HEK293 (cell line): Measurements from ENCODE around the gene DEFB110.

Experiments
- CTCF ChIA-PET: fragments of 350-600 bp; formaldehyde crosslinking; extraction: SDS; loops from one replicate; lab custom pipeline; 2021; ENCODE audit warnings: antibody characterized with exemption; lab: Yijun Ruan, JAX
- POLR2A ChIA-PET: fragments of 300-600 bp; formaldehyde crosslinking; extraction: SDS; loops from one replicate; lab custom pipeline; 2020; ENCODE audit warnings: antibody characterized with exemption, inconsistent platforms; lab: Yijun Ruan, JAX
- H3K27ac ChIP-seq: fragments of 200-500 bp; sonication (Bioruptor generic); 2 replicates; pipeline ENCODE4 v1.5.1; 2014; ENCODE audit warnings: low read depth, low read length, control low read depth, inconsistent platforms; ENCODE audit errors: extremely low read depth
- H3K36me3 ChIP-seq, 2 experiments: fragments of 200-500 bp in 1 of 2; sonication (Bioruptor generic) in 1 of 2; 1 replicate in 1 of 2; 2 replicates in 1 of 2; pipeline ENCODE4 v1.5.1; 2014 to 2017; ENCODE audit warnings: inconsistent platforms in 2 of 2, low read length in 2 of 2; ENCODE audit not compliant: control insufficient read depth in 2 of 2, insufficient read depth in 1 of 2
- H3K4me1 ChIP-seq: fragments of 200-500 bp; sonication (Bioruptor generic); 2 replicates; pipeline ENCODE4 v1.5.1; 2014; ENCODE audit warnings: mild to moderate bottlenecking, low read length, inconsistent platforms; ENCODE audit not compliant: control insufficient read depth, insufficient read depth
- H3K4me3 ChIP-seq: 2 replicates; pipeline ENCODE4 v1.5.1; 2011; ENCODE audit warnings: low read depth, mild to moderate bottlenecking, control low read depth, low read length, moderate library complexity
- H3K9me3 ChIP-seq: fragments of 200-500 bp; sonication (Bioruptor generic); 2 replicates; pipeline ENCODE4 v1.5.1; 2014; ENCODE audit warnings: low read depth, low read length, inconsistent platforms; ENCODE audit not compliant: control insufficient read depth, insufficient read depth
- HOXA7 ChIP-seq: sonication (generic); formaldehyde crosslinking; IDR thresholded peaks from 2 replicates; pipeline ENCODE4 v1.8.1; 2022; ENCODE audit warnings: missing genetic modification reagents, borderline replicate concordance
- KLF1 ChIP-seq: fragments of 450-650 bp; formaldehyde crosslinking; IDR thresholded peaks from 2 replicates; pipeline ENCODE4 v1.5.1; 2016; ENCODE audit warnings: missing biosample characterization, missing genetic modification characterization
- OSR2 ChIP-seq: fragments of 450-650 bp; formaldehyde crosslinking; IDR thresholded peaks from 2 replicates; pipeline ENCODE4 v1.5.1; 2016; ENCODE audit warnings: missing biosample characterization, missing genetic modification characterization
- SP2 ChIP-seq: fragments of 450-650 bp; formaldehyde crosslinking; IDR thresholded peaks from 2 replicates; pipeline ENCODE4 v1.5.1; 2016; ENCODE audit warnings: missing biosample characterization, missing genetic modification characterization
- TCF7L2 ChIP-seq: IDR thresholded peaks from 2 replicates; pipeline ENCODE4 v1.6.1; 2011; ENCODE audit warnings: low read depth, mild to moderate bottlenecking, inconsistent platforms, low read length, moderate library complexity, borderline replicate concordance
- TRIM28 ChIP-seq: IDR thresholded peaks from 2 replicates; pipeline ENCODE4 v1.6.1; 2011; ENCODE audit warnings: low read length, control low read depth, borderline replicate concordance
- YY2 ChIP-seq: fragments of 450-650 bp; formaldehyde crosslinking; IDR thresholded peaks from 2 replicates; pipeline ENCODE4 v1.5.1; 2016; ENCODE audit warnings: missing biosample characterization, missing genetic modification characterization
- ZBTB48 ChIP-seq: fragments of 450-650 bp; formaldehyde crosslinking; IDR thresholded peaks from 2 replicates; pipeline ENCODE4 v1.5.1; 2016; ENCODE audit warnings: missing biosample characterization, missing genetic modification characterization
- ZFP69B ChIP-seq: fragments of 450-650 bp; formaldehyde crosslinking; IDR thresholded peaks from 2 replicates; pipeline ENCODE4 v1.5.1; 2016; ENCODE audit warnings: missing biosample characterization, missing genetic modification characterization
- ZNF10 ChIP-seq: fragments of 450-650 bp; formaldehyde crosslinking; IDR thresholded peaks from 2 replicates; pipeline ENCODE4 v1.5.1; 2017; ENCODE audit warnings: missing biosample characterization, missing genetic modification characterization
- ZNF202 ChIP-seq: fragments of 450-650 bp; formaldehyde crosslinking; IDR thresholded peaks from 2 replicates; pipeline ENCODE4 v1.5.1; 2016; ENCODE audit warnings: missing biosample characterization, missing genetic modification characterization, borderline replicate concordance
- ZNF211 ChIP-seq: fragments of 450-650 bp; formaldehyde crosslinking; IDR thresholded peaks from 2 replicates; pipeline ENCODE4 v1.5.1; 2016; ENCODE audit warnings: low read depth, missing biosample characterization, missing genetic modification characterization
- ZNF214 ChIP-seq: fragments of 450-650 bp; formaldehyde crosslinking; IDR thresholded peaks from 2 replicates; pipeline ENCODE4 v1.5.1; 2017; ENCODE audit warnings: missing biosample characterization, mild to moderate bottlenecking, missing genetic modification characterization, borderline replicate concordance
- ZNF223 ChIP-seq: fragments of 450-650 bp; formaldehyde crosslinking; IDR thresholded peaks from 2 replicates; pipeline ENCODE4 v1.5.1; 2016; ENCODE audit warnings: missing biosample characterization, missing genetic modification characterization
- ZNF335 ChIP-seq: fragments of 450-650 bp; formaldehyde crosslinking; conservative IDR thresholded peaks from 2 replicates; pipeline ENCODE4 v1.5.1; 2016; ENCODE audit warnings: missing biosample characterization, missing genetic modification characterization
- ZNF37A ChIP-seq: fragments of 450-650 bp; IDR thresholded peaks from 2 replicates; pipeline ENCODE4 v1.5.1; 2018; ENCODE audit warnings: missing biosample characterization, missing genetic modification characterization
- ZNF423 ChIP-seq: fragments of 450-650 bp; formaldehyde crosslinking; IDR thresholded peaks from 2 replicates; pipeline ENCODE4 v1.5.1; 2016; ENCODE audit warnings: missing biosample characterization, missing genetic modification characterization
- ZNF426 ChIP-seq: fragments of 450-650 bp; formaldehyde crosslinking; IDR thresholded peaks from 2 replicates; pipeline ENCODE4 v1.5.1; 2017; ENCODE audit warnings: missing biosample characterization, missing genetic modification characterization, mild to moderate bottlenecking, inconsistent platforms, moderate library complexity
- ZNF510 ChIP-seq: fragments of 450-650 bp; formaldehyde crosslinking; IDR thresholded peaks from 2 replicates; pipeline ENCODE4 v1.5.1; 2018; ENCODE audit warnings: mild to moderate bottlenecking, missing genetic modification characterization, missing biosample characterization; ENCODE audit not compliant: insufficient replicate concordance
- ZNF596 ChIP-seq: fragments of 450-650 bp; IDR thresholded peaks from 2 replicates; pipeline ENCODE4 v1.5.0; 2018; ENCODE audit warnings: missing biosample characterization, mild to moderate bottlenecking, missing genetic modification characterization, moderate library complexity
- ZNF701 ChIP-seq: fragments of 450-650 bp; formaldehyde crosslinking; IDR thresholded peaks from 2 replicates; pipeline ENCODE4 v1.5.1; 2016; ENCODE audit warnings: missing biosample characterization, missing genetic modification characterization
- ZNF785 ChIP-seq: fragments of 450-650 bp; formaldehyde crosslinking; IDR thresholded peaks from 2 replicates; pipeline ENCODE4 v1.5.1; 2016; ENCODE audit warnings: missing biosample characterization, missing genetic modification characterization
- ZSCAN30 ChIP-seq: fragments of 450-650 bp; IDR thresholded peaks from 2 replicates; pipeline ENCODE4 v1.5.1; 2018; ENCODE audit warnings: missing biosample characterization, mild to moderate bottlenecking, missing genetic modification characterization, moderate library complexity
- TF ChIP-seq, protein P1 (sequence below): fragments of 450-650 bp; formaldehyde crosslinking; IDR thresholded peaks from 2 replicates; pipeline ENCODE4 v1.5.1; 2016; ENCODE audit warnings: missing biosample characterization, missing genetic modification characterization
- TF ChIP-seq, protein P2 (sequence below): fragments of 450-650 bp; formaldehyde crosslinking; IDR thresholded peaks from 2 replicates; pipeline ENCODE4 v1.5.1; 2016; ENCODE audit warnings: missing biosample characterization, missing genetic modification characterization
- TF ChIP-seq, protein P3 (sequence below): fragments of 450-650 bp; formaldehyde crosslinking; IDR thresholded peaks from 2 replicates; pipeline ENCODE4 v1.5.1; 2017; ENCODE audit warnings: missing biosample characterization, missing genetic modification characterization
- TF ChIP-seq, protein P4 (sequence below): fragments of 450-650 bp; formaldehyde crosslinking; IDR thresholded peaks from 2 replicates; pipeline ENCODE4 v1.5.1; 2016; ENCODE audit warnings: missing biosample characterization, missing genetic modification characterization, low read depth

Gene DEFB110

DNA sequence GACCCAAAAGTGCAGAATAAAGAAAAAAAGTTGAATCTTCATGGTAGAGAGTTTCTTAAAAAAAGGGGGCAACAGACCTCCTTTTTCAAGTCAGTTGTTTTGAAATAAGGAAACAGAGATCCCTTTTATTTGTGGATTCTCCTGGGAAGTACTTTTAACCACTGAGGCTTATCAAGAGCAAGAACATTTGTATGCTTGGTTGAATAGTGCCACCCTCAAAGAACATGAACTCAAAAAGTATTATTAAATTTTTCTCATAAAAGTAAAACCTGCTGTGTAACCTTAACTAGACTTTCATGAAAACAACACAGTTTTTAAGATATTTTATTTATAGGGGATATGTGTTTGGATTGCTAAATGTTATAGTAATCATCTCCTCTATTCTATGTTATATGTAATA lies at the start of gene DEFB110:
TSS of gene DEFB110 (minus strand) at position 101 of the 400 bp plus-strand sequence. CDS start at position 42, 59 bp downstream.
- Histone ChIP-seq H3K4me3 (no peak within 1 kb of the TSS), H3K4me1 (no peaks in the 10 kb centered on the region), H3K9me3 (no peaks in the 10 kb centered on the region), H3K36me3 (no peaks in the 10 kb centered on the region), H3K27ac (no peak within 1 kb of the TSS)
- TF ChIP-seq ZNF10 (no peak), ZNF37A (tag by site-specific recombination) (no peak), ZNF596 (tag by site-specific recombination) (no peak), ZNF423 (tag by site-specific recombination) (no peak), KLF1 (no peak), HOXA7 (no peak), ZSCAN30 (tag by site-specific recombination) (no peak), SP2 (tag by site-specific recombination) (no peak), ZNF785 (tag by site-specific recombination) (no peak)
- ChIA-PET POLR2A (no interaction called here), CTCF (no interaction called here)

DNA sequence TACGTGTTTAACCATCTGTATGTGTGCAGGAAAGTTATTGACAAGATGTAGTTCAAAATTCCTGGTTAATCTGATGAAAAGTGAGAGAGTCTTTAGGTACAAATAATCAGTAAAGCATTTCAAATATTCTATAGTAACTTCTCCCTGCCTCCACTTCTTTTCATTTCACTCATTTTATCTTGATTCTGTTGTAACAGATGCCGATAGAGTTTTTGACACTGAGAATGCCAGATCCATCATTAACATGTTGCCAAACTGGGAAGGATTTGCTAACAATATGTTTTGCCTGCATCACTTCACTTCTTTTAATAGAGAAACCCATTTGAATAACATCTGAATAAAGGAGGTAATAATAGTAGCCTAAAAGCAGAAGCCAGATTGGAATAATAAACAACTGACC lies 48.3 kb upstream of the DEFB110 start:
- no peak for TF ChIP-seq ZNF223 (tag by site-specific recombination)
- TF ChIP-seq, protein P1, sequence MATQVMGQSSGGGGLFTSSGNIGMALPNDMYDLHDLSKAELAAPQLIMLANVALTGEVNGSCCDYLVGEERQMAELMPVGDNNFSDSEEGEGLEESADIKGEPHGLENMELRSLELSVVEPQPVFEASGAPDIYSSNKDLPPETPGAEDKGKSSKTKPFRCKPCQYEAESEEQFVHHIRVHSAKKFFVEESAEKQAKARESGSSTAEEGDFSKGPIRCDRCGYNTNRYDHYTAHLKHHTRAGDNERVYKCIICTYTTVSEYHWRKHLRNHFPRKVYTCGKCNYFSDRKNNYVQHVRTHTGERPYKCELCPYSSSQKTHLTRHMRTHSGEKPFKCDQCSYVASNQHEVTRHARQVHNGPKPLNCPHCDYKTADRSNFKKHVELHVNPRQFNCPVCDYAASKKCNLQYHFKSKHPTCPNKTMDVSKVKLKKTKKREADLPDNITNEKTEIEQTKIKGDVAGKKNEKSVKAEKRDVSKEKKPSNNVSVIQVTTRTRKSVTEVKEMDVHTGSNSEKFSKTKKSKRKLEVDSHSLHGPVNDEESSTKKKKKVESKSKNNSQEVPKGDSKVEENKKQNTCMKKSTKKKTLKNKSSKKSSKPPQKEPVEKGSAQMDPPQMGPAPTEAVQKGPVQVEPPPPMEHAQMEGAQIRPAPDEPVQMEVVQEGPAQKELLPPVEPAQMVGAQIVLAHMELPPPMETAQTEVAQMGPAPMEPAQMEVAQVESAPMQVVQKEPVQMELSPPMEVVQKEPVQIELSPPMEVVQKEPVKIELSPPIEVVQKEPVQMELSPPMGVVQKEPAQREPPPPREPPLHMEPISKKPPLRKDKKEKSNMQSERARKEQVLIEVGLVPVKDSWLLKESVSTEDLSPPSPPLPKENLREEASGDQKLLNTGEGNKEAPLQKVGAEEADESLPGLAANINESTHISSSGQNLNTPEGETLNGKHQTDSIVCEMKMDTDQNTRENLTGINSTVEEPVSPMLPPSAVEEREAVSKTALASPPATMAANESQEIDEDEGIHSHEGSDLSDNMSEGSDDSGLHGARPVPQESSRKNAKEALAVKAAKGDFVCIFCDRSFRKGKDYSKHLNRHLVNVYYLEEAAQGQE = no peak
- TF ChIP-seq ZNF510 (tag by site-specific recombination) = no peak
- TF ChIP-seq, protein P2, sequence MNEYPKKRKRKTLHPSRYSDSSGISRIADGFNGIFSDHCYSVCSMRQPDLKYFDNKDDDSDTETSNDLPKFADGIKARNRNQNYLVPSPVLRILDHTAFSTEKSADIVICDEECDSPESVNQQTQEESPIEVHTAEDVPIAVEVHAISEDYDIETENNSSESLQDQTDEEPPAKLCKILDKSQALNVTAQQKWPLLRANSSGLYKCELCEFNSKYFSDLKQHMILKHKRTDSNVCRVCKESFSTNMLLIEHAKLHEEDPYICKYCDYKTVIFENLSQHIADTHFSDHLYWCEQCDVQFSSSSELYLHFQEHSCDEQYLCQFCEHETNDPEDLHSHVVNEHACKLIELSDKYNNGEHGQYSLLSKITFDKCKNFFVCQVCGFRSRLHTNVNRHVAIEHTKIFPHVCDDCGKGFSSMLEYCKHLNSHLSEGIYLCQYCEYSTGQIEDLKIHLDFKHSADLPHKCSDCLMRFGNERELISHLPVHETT (tag by site-specific recombination) = no peak
- TF ChIP-seq TRIM28 = no peak
- TF ChIP-seq TCF7L2 = no peak
- TF ChIP-seq OSR2 (tag by site-specific recombination) = no peak
- no peak for TF ChIP-seq ZBTB48 (tag by site-specific recombination)
- TF ChIP-seq ZNF211 (tag by site-specific recombination) = no peak
- TF ChIP-seq, protein P3, sequence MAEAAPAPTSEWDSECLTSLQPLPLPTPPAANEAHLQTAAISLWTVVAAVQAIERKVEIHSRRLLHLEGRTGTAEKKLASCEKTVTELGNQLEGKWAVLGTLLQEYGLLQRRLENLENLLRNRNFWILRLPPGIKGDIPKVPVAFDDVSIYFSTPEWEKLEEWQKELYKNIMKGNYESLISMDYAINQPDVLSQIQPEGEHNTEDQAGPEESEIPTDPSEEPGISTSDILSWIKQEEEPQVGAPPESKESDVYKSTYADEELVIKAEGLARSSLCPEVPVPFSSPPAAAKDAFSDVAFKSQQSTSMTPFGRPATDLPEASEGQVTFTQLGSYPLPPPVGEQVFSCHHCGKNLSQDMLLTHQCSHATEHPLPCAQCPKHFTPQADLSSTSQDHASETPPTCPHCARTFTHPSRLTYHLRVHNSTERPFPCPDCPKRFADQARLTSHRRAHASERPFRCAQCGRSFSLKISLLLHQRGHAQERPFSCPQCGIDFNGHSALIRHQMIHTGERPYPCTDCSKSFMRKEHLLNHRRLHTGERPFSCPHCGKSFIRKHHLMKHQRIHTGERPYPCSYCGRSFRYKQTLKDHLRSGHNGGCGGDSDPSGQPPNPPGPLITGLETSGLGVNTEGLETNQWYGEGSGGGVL (tag by site-specific recombination) = no peak
- no peak for TF ChIP-seq ZNF701 (tag by site-specific recombination)
- TF ChIP-seq ZFP69B = no peak
- TF ChIP-seq, protein P4, sequence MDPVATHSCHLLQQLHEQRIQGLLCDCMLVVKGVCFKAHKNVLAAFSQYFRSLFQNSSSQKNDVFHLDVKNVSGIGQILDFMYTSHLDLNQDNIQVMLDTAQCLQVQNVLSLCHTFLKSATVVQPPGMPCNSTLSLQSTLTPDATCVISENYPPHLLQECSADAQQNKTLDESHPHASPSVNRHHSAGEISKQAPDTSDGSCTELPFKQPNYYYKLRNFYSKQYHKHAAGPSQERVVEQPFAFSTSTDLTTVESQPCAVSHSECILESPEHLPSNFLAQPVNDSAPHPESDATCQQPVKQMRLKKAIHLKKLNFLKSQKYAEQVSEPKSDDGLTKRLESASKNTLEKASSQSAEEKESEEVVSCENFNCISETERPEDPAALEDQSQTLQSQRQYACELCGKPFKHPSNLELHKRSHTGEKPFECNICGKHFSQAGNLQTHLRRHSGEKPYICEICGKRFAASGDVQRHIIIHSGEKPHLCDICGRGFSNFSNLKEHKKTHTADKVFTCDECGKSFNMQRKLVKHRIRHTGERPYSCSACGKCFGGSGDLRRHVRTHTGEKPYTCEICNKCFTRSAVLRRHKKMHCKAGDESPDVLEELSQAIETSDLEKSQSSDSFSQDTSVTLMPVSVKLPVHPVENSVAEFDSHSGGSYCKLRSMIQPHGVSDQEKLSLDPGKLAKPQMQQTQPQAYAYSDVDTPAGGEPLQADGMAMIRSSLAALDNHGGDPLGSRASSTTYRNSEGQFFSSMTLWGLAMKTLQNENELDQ (tag by site-specific recombination) = no peak
- TF ChIP-seq ZNF202 (tag by site-specific recombination) = no peak
- no peak for TF ChIP-seq ZNF335 (tag by site-specific recombination)
- TF ChIP-seq ZNF214 (tag by site-specific recombination) = no peak
- TF ChIP-seq YY2 (tag by site-specific recombination) = no peak
- no peak for TF ChIP-seq ZNF426 (tag by site-specific recombination)
- CTCF ChIA-PET = interaction anchor here (1.0 kb wide), 1 partner anchor 39 kb away, joined by 3 read pairs; no protein-coding TSS in a partner anchor
- POLR2A ChIA-PET = no interaction called here
- H3K36me3 ChIP-seq = no peaks in the 10 kb centered on the region
- H3K27ac ChIP-seq = no peak overlapping the region
- no peaks in the 10 kb centered on the region for H3K4me1 ChIP-seq
- no peak overlapping the region for H3K4me3 ChIP-seq
- no peaks in the 10 kb centered on the region for H3K9me3 ChIP-seq
